ENCODE data around the gene WDR4.

The WDR4 gene

GRCh38 chr21:42873096-42873495 lies 6.2 kb downstream of the WDR4 start:
- H3K4me3 ChIP-seq (ENCODE audit: low read length) = no peak overlapping the region
- DNase-seq (ENCODE audit: low read depth) = no peak
- TF ChIP-seq CTCF (conservative IDR thresholded peaks at IDR 0.05; ENCODE audit: low read length) = no peak

- no peak for TF ChIP-seq CTCF (conservative IDR thresholded peaks at IDR 0.05; ENCODE audit: low read length)
- no peak overlapping the region for H3K4me3 ChIP-seq (ENCODE audit: low read length)
- no peak for DNase-seq (ENCODE audit: low read depth)
Measured at GRCh38 chr21:42868196-42868595, 11.1 kb downstream of the WDR4 start.

GRCh38 chr21:42865776-42866160 lies 13.6 kb downstream of the WDR4 start:
- no peak overlapping the region for H3K4me3 ChIP-seq (ENCODE audit: low read length)
- no peak for TF ChIP-seq CTCF (conservative IDR thresholded peaks at IDR 0.05; ENCODE audit: low read length)
- peak; percentile 20 for DNase-seq (ENCODE audit: low read depth)

- TF ChIP-seq CTCF (conservative IDR thresholded peaks at IDR 0.05; ENCODE audit: low read length) = no peak
- peak; percentile 23 for DNase-seq (ENCODE audit: low read depth)
- no peak overlapping the region for H3K4me3 ChIP-seq (ENCODE audit: low read length)
Measured at GRCh38 chr21:42864815-42865775, 14.2 kb downstream of the WDR4 start.

GRCh38 chr21:42864286-42864685 lies 15.1 kb downstream of the WDR4 start:
- no peak for DNase-seq (ENCODE audit: low read depth)
- no peak for TF ChIP-seq CTCF (conservative IDR thresholded peaks at IDR 0.05; ENCODE audit: low read length)
- H3K4me3 ChIP-seq (ENCODE audit: low read length) = no peak overlapping the region

GRCh38 chr21:42863504-42863870 lies 15.9 kb downstream of the WDR4 start:
- no peak for TF ChIP-seq CTCF (conservative IDR thresholded peaks at IDR 0.05; ENCODE audit: low read length)
- no peak overlapping the region for H3K4me3 ChIP-seq (ENCODE audit: low read length)
- no peak for DNase-seq (ENCODE audit: low read depth)
